ENCODE measurements around the gene IRAK2.

The IRAK2 gene

DNA sequence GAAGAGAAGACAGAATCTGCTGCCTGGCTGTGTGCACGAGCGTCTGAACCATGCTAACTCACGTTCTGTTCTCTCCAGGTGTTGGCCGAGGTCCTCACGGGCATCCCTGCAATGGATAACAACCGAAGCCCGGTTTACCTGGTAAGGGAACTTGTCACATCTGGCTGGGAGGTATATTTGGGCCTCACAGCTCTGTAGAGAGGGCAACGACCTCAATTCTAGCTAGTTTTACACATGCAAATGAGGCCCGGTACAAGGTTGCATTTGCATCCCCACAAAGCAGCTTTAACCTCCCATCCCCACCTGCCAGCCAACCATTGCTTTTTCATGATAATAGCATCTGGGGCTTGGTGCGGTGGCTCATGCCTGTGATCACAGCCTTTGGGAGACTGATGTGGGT lies 61.6 kb downstream of the IRAK2 start:
- DNase-seq = no peak

DNA sequence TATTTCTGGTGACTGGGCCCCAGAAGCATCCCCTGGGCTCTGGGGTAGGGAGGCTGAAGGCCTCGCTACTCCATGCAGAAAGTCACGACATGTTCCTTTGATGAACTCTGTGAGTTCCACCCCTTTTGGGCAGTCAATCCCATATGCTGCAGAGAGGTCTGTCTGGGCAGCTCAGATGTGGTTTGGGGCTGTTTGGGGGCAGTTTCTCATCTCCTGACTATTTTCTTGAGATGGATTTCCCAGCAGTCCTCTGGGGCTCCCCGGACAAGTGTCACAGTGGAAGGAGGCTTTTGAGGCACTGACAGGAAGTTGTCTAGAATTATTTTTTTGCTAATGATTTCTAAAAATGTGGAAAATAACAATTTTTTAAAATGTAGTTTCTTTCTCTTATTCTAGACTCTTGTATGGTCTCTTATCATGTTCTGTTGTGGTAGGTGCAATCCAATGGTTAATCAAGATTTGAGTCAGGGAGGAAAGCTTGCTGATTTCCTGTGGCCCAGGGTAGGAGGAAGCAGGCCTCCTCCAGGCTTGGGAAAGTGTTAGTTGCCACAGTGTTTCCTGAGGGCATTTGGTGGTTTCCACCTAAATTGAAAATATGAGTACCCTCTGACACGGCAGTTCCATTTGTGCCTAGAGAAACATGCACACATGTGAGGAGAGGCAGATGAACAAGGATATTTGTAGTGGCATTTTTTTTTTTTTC lies 63.7 kb downstream of the IRAK2 start:
- peak in 1 of 2 donors; percentile 70 for DNase-seq

DNA sequence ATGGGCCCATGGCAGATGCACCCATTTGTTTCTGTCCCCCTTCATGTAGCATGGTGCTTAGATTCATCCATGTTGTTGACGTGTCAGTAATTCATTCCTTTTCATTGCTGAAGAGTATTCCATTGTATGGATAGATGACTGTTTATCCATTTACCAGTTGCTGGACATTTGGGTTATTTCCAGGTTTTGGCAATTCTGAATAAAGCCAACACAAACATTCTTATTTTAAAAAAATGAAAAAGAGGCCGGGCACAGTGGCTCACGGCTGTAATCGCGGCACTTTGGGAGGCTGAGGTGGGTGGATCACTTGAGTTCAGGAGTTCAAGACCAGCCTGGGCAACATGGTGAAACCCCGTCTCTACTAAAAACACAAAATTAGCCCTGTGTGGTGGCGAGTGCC lies 64.9 kb downstream of the IRAK2 start:
- no peak for DNase-seq

DNA sequence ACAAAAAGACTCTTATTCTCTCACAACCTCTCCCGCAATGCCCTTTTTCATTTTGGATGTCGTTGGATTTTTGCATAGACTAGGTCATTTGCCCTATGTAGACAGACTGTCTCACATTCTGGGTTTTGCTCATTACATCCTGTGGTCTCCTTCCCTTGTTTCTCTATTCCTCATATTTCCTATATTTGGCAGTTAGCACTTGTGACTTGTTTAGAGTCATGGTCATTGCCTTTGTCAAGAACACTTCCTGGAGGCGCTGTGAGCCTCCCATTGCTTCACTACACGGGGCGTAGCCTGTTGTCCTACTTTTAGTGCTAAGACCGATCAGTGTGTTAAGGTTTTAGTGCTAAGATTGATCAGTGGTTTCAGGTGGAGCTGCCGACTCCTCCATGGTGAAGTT lies 67.4 kb downstream of the IRAK2 start:
- DNase-seq = no peak

DNA sequence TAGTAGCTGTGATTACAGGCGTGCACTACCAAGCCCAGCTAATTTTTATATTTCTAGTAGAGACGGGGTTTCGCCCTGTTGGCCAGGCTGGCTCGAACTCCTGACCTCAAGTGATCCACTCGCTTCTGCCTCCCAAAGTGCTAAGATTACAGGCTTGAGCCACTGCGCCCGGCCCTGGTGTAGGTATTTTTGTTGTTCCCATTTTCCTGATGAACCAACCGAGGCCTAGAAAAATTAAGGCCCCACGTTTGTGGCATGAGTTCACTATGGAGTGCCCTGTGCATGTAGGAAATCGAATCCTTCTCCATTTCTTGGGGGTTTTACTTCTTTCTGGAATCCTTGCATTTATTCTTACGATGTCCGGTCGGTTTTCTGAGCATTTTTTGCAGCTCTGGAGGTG lies 69.3 kb downstream of the IRAK2 start:
- DNase-seq = no peak

DNA sequence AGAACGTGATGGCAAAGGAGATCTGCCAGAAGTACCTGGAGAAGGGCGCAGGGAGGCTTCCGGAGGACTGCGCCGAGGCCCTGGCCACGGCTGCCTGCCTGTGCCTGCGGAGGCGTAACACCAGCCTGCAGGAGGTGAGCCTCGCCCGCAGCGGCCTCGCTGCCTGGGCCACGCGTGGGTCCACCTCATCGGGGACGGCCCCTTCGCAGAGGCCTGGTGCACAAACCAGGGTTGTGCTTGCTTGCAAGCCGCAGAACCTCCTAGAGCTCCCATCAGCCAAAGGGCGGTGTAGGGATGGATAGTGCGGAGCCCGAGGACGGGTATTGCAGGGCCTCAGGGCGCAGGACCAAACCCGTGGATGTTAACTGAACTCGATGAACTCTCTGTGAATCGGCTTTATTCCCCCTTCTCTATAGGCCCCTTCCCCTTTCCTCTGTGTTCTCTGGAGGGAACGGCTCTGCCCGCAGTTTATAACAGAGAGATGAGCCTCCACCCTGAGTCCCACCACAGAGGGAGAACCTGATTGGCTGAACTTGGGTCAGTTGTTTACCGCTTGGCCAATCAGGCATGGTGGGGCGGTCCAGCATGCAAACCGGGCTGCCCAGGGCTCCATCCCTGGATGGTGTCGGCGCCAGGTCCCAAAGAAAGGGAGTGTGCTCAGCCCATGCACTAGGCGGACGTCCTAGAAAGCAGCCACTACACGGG lies 70.0 kb downstream of the IRAK2 start:
- no peak for DNase-seq

DNA sequence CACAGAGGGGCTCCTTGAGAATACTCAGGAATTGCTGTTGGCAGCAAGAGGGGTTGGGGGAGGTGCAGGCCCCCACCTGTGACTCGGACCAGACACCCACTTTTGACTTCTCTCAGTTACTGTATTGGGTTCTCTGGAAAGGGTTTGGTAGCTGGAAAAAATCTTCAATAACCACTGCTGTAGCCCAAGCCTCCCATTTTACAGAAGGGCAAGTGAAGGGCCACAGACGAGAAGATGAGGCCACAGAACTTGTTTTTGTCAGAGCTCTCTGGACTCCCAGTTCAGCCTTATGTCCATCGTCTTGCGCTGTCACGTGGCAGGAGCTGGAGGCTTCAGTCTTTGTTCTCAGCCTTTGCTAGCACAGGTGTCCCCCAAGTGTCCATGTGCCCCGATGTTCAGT lies 70.8 kb downstream of the IRAK2 start:
- DNase-seq = no peak

DNA sequence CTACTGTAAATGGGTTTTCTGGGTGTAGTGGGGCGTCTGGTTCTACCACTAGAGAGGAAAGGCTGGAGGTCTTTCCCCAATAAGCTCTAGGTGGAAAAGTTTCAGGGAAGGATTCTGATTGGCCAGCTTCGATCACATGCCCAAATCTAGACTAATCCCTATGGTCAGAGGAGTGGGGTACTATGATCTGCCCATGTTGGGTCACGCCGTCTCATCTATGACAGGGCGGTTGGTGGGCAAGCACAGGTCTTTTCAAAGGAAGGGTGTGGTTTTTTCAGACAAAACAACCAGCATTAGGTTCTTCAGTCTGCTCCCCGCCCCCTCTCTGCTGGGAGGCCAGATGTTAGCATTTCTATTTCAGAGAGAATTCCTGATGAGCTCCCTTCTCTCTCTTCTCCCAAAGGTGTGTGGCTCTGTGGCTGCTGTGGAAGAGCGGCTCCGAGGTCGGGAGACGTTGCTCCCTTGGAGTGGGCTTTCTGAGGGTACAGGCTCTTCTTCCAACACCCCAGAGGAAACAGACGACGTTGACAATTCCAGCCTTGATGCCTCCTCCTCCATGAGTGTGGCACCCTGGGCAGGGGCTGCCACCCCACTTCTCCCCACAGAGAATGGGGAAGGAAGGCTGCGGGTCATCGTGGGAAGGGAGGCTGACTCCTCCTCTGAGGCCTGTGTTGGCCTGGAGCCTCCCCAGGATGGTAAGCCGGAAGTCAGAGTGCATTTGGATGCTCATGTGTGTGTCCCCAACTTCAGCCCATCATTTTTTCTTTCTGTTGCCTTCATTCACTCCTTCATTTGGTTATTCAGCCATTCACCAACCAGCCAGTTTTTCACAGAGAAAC lies 73.8 kb downstream of the IRAK2 start:
- no peak for DNase-seq

DNA sequence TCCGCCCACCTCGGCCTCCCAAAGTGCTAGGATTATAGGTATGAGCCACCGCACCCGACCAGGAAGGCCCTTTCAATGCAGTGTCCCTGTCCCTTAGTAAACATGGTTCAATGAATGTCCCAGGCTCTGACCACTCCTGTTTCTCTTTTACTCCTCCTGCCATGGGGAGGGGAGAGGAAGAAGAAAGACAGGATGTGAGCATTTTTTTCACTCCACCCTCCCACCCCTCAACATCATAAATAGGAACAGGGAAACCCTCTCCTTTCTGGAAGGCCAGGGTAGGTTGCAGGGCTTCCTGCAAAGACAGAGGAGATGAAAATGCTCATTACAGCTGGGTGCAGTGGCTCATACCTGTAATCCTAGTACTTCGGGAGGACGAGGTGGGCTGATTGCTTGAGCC lies 76.1 kb downstream of the IRAK2 start:
- no peak for DNase-seq

DNA sequence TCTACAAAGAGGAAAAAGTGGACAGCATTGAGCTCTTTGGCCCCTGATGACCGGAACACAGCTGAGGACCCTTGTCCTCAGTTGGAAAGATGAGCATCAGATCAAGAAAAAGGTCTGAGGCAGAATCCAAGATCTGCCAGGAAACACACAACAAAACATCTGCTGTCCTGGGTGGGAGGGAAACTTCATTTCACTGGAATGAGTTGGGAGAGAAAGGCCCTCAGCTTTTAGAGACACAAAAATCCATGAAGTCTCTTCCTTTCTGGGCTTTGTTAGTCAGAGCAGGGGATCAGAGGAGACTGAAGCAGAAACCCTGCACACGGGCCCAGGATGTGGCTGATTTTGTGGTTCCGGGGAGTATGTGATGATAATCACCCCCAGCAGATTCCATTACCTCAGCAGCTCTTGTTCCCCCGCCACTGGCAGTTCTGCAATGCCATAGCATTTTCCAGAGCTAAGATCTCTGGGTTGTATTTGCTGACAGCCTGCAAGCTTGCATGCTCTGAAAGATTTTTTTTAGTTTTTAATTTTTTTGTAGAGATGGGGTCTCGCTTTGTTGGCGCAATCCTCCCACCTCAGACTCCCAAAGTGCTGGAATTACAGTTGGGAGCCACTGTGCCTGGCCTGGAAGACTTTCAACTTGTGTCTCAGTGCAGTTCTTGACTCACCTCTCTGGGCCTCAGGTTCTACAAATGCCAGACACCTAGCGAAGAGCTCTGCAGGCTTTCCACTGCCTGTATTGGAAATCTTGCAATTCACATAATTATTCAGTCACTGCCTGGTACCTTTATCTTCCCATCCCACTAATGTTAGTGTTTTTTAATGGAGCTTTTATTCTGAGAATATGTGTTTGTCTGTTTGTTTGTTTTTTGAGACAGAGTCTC lies 77.7 kb downstream of the IRAK2 start:
- no peak for DNase-seq

DNA sequence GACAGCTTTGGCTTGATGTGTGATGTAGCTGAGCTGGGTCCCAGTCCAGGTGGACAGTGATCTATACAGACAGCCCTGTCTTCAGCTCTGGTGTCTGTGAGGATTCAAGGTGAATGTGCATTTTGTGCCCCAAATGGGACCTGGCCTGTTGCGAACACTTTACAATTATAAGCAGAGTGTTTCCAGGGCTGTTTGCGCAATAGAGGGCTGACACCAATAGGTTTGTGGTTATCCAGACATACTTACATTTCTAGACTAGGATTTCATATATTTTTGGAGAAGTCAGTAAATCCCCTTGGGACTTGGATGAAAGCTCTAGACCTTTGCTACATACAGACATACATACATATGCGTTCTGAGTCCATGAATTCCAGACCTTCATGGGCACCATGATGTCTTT lies 79.3 kb downstream of the IRAK2 start:
- DNase-seq = no peak

DNA sequence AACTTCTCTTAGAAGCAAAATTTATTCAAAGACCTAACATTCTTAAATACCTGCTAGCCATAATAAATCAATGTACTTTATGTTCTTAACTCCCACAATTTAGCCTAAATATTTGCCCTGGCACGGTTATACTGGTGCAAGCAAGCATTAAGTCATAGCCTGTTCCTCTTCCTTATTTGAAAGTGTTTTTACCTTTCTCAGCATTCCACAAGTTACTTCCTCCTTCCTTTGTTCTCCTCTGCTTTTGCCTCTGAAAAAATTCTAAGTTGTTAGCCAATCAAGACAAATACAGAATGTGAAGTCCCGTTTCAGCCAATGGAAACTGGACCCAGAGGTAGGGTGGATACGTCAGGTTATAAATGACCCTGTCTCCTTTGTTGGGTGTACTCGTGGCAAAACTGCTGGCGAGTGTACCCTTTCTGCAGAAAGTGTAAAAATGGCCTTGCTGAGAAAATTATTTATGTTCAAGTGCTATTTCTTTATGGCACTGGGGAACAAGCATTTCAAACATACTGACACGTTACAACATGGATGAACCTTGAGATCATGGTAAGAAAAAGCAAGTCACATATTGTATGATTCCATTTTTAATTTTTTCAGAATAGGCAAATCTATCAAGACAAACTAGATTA lies 80.5 kb downstream of the IRAK2 start:
- DNase-seq = no peak

DNA sequence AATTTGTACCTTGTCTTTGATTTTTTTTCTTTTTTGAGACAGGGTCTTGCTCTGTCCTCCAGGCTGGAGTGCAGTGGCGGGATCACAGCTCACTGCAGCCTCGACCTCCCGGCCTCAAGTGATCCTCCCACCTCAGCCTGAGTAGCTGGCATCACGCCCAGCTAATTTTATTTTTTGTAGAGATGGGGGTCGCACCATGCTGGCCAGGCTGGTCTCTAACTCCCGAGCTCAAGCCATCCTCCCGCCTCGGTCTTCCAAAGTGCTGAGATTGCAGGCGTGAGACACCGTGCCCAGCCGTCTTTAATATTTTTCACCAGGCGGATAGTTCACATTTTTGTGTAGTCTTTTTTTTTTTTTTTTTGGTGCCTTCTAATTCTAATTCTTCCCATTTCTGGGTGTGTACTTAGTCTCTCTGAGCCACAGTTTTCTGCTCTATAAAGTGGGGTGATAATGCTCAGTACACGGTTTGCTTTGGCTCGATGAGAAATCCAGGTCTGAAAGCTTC lies 83.0 kb downstream of the IRAK2 start:
- DNase-seq = no peak

DNA sequence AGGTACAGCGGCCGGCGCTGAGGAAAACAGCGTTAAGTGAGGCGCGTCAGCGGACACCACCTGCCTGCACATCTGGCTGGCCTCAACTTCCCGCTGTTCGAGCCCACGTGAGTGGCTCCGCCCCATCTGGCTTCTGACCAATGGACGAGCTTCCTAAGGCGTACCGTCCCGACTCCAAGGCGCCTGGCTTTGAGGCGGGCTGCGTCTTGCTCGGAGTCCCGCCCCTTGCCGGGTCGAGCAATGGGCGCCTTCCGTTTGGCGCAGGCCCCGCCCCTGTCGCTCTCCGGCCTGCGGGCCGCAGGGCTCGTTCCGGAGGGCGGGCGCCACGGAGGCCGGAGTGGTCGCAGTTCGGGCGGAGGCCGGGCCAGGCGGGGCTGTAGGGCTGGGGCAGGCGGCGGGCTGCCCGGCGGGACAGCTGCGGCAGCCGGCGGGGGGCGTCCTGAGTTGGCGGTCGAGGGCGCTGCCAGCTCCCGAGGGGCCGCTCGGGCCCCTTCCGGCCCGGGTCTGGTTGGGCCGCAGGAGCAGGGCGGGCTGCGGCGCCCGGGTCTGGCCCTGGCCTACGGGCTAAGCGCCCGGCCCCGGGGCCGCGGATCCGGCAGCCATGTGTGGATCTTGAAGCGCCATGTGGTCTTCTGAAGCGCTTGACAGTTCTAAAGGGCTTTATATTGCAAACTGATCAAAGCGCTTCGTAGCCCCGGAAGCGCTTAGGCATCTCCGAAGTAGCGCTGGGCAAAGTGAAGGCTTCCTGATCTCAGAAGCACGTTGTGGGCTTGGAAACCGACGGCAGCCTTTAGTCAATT lies 83.7 kb downstream of the IRAK2 start, which contains the start of gene TATDN2:
Gene TATDN2 (plus strand): TSS at position 276 of the 800 bp plus-strand sequence. CDS start 742 bp downstream, outside the sequence.
- DNase-seq = peak; percentile 67 to 72

DNA sequence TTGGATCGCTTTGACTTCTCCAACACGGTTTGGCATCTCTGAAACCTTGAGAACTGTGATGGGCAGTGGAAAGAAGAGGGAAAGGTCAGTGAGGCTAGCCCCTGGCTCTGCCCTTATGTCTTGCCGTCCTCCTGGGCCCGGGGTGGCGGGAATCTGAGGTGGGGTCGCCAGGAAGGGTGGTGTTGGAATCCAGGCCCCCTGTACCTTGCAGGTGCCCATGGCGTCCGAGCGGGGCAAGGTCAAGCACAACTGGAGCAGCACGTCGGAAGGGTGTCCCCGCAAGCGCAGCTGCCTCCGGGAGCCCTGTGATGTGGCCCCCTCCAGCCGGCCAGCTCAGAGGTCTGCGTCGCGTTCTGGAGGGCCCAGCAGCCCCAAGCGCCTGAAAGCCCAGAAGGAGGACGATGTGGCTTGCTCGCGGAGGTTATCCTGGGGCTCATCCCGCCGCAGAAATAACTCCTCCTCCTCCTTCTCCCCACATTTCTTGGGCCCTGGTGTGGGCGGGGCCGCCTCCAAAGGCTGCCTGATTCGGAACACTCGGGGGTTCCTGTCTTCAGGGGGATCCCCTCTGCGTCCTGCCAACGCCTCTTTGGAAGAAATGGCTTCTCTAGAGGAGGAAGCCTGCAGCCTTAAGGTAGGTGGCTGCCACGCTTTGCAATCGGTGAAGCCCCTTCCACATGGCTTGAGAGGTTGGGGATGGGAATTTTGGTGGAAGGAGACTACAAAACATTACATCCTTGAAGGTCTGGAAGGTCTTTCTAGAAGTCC lies 84.4 kb downstream of the IRAK2 start:
- DNase-seq = no peak

DNA sequence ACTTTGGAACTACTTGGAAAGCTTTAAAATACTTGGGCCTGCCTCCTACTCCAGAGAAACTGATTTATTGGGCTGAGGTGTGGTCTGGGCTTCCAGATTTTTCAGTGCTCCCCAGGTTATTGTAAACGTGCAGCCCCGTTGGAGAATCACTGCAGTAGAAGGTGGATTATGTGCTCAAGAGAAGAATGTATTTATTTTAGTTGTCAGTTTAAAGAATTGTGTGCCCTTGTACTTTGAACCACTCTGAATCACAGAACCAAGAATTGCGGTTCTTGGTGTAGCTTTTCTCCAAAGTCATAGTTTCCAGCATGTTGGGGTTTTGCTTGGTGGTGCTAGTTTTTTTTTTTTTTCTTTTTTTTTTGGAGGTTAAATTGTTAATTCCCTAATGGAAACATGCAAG lies 85.1 kb downstream of the IRAK2 start:
- DNase-seq = no peak

DNA sequence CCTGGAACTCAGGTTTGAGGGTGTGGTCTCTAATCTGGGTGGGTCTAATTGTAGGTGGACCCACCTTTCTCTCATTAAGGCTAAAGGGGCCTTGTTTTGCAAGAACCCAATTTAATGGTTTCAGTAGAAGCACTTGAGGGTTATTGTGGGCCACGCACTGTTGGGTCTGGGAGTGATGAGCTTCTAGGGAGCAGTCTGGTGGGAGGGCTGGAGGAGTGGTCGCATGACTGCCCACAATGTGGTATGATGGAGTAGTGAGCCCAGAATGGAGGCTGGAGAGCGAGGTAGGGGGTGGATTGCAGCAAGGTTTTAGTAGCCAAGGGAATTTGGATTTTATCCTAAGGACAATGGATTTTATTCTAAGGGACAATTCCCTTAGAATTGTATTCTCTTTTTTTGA lies 86.3 kb downstream of the IRAK2 start:
- no peak for DNase-seq

DNA sequence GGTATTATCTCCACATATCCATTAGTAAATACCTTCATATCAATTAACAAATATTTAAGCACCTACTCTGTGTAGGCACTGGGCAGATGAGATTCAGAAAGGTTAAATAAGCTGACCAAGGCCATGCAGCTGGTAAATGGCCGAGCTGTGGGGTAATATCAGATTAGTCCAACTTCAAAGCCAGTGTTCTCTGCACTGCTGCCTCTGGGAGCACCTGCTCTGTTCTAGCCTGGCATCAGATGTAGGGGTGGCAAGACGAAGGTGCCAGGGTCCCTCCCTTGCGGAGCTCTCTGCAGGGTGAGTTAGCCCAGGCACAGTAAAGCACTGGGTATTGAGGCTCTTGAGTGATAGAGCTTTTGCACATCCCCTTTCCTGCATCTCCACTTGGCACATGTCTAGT lies 89.0 kb downstream of the IRAK2 start:
- no peak for DNase-seq

DNA sequence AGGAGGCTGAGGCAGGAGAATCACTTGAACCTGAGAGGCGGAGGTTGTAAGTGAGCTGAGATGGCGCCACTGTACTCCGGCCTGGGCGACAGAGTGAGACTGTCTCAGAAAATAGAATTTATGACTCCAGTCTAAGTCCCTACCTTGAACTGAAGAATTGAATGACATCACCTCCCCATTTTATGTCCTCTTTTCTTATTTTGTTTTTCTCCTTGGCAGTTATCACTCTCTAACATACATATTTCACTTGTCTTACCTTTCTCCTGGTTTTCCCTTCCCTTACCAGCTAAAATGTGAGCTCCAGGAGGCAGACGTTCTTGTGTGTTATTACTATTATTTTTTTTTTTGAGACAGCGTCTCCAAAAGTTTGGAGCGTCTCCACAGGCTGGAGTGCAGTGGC lies 91.1 kb downstream of the IRAK2 start:
- no peak for DNase-seq

DNA sequence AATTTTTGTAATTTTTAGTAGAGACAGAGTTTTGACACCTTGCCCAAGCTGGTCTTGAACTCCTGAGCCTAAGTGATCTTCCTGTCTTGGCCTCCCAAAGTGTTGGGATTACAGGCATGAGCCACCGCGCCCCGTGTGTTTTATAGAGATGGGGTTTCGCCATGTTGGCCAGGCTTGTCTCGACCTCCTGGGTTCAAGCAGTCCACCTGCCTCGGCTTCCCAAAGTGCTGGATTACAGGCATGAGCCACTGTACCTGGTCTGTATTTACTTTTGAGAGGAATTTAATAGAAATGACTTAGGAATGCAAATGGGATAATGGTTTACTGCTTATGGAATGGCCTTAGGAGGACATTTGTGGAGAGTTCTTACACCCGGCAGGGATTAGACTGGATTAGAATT lies 94.3 kb downstream of the IRAK2 start:
- DNase-seq = no peak

Data from bone marrow (tissue), 2 donors.